GM18508 (cell line): ENCODE measurements around the gene DUSP16.
"Not testable (repeated sequence)": the region's sequence is repeated elsewhere in the genome, so short reads cannot be mapped to it uniquely, and the experiment has no call there.

ENCODE experiments used
- ATAC-seq: cut with Tn5 transposase; IDR thresholded peaks from one replicate; pipeline ENCODE4 v1.9.1; 2021; ENCODE audit warnings: moderate number of reproducible peaks; ENCODE audit not compliant: insufficient read depth, unreplicated experiment

Gene DUSP16

DNA sequence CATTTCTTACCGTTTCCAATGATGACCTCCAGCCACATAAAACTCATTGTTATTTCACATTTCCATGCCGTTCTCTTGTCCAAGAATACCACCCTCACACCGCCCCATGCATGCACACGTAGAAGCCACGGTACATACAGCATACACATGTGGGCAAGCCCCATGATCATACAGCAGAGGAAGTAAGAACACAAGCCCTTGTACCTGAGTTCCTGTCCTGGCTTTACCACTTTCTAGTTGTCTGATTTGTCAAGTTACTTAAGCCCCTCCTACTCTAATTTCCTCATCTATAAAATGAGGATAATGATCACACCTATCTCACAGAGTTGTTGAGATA, 59.9 kb downstream of the DUSP16 start:
- no peak for ATAC-seq

DNA sequence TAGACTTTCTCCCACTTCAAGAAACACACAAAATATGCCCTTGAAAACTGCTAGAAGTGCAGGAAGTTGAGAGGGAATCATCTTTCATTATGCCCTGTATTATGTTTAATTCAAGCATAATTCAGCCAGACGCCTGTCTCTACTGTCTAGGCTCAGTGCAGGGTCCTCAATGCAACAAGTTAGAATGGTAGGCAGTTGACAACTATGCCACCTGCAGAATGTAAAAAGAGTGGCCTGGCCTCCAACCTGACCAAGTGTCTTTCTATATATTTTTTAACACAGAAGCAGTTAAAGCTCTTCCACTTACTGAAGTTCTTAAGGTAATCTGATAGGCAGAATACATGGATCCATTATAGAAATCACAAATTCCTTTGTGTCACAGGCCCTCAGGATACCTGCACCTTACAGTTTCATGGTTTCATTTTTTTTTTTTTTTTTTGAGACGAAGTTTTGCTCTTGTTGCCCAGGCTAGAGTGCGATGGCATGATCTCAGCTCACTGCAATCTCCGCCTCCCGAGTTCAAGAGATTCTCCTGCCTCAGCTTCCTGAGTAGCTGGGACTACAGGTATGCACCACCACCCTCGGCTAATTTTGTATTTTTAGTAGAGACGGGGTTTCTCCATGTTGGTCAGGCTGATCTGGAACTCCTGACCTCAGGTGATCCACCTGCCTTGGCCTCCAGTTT, 60.4 kb downstream of the DUSP16 start:
- ATAC-seq, result not testable (repeated sequence)

GRCh38 chr12:12501121-12501520, 61.5 kb downstream of the DUSP16 start:
- ATAC-seq, result no peak

DNA sequence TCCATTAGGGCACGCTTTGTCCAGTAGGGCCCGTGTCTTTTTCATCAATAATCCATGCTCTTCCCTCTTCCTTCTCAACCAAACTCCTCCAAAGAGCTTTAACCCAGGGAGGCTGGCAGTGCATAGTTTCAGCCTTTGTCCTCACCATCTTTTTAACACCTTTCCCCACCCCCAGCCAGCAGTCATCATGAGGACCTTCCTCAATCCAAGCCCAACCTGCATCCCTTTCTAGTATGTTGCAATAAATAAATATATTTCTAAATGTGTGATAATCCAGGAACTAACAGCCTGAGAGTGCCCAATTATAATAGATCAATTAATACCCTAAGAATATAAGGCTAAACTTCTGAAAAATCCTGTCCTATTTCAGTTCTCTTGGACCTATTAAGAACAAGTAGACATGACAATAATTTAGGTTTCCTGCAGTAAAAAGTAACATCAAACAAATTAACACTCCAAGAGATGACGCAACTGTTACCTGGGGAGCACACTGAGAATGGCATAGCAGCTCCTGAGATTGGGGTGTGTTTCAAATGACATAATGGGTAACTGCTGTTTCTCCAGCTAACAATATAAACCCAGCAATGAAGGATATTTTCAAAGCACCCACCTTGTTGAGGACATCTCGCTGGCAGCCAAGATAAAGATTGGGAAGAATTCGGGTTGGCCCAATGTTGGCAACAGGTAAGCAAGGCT, 62.6 kb downstream of the DUSP16 start:
- ATAC-seq, result no peak

DNA sequence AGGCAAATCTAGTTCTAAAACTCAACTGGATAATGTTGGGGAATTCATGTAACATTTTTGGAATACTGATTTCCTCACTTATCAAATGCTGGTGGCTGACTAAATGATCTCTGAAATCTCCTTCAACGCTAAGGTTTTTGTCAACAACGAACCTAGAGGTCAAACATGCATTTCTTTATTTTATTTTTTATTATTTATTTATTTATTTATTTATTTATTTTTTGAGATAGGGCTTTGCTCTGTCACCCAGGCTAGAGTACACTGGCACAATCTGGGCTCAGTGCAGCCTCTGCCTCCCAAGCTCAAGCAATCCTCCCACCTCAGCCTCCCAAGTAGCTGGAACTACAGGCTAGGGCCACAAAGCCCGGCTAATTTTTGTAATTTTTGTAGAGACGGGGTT, 64.5 kb downstream of the DUSP16 start:
- ATAC-seq, result no peak

DNA sequence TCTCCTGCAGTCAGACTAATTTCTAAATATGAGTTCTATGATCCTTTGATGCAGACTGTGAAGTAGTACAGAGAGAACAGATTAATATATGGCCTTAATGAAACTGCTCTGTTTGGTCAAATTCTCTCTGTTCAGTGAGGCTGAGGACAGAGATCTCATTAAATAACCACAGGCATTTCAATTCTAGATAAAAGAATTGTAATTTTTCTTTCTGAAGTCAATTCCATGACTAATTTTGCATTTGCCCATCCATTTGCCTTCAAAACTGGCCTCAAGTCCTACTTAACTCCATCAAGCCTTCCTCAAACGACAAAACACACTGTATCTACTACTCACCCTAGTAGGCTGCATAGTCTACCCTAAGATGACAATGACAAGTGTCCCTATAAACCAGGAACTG, 67.1 kb downstream of the DUSP16 start:
- ATAC-seq, result no peak

- no peak for ATAC-seq
Observed at GRCh38 chr12:12492547-12492946, 70.1 kb downstream of the DUSP16 start.

- no peak for ATAC-seq
Observed at GRCh38 chr12:12491606-12492005, 71.1 kb downstream of the DUSP16 start.

DNA sequence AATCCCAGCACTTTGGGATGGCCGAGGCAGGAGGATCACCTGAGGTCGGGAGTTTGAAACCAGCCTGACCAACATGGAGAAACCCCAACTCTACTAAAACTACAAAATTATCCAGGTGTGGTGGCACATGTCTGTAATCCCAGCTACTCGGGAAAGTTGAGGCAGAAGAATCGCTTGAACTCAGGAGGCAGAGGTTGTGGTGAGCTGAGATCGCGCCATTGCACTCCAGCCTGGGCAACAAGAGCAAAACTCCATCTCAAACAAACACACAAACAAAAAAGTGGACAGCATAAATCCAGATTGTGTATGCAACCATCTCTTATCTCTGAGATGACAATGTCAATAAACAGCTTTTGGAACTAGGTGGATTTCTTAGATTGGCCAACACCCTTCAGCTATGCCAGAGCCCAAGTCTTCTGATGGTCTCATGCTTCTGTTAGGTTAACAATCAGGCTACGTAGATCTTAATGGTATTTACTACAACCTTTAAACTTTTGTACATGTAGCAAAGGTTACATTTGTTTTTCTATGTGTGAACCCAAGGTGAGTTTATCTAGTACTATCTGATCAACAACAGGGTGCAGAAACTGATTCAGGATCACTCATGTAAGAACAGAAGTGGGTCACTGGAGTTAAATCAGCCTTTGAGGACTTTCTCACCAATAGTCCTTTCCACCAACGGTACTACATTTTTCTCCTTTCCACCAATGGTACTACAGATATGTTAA, 73.7 kb downstream of the DUSP16 start:
- ATAC-seq, result no peak

GRCh38 chr12:12488296-12488695, 74.4 kb downstream of the DUSP16 start:
- no peak for ATAC-seq

DNA sequence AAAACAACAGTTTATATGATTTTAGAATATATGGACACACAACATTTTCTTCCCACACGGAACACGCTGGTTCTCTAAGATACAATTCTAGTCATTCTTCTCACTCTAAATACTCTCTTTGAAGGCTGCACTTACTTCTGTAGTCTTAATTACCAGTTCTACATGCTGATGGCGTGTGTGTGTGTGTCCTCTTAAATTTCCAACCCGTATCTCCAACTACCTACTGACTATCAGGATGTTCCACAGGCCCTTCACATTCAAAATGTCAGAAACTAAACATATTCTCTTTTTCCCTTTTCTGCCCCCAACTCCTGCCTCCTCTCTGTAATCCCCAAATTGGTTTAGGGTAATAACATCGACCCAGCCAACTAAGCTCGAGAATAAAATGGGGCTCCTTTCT, 75.2 kb downstream of the DUSP16 start:
- no peak for ATAC-seq

GRCh38 chr12:12486661-12487240, 75.9 kb downstream of the DUSP16 start:
- ATAC-seq, result peak; percentile 64

DNA sequence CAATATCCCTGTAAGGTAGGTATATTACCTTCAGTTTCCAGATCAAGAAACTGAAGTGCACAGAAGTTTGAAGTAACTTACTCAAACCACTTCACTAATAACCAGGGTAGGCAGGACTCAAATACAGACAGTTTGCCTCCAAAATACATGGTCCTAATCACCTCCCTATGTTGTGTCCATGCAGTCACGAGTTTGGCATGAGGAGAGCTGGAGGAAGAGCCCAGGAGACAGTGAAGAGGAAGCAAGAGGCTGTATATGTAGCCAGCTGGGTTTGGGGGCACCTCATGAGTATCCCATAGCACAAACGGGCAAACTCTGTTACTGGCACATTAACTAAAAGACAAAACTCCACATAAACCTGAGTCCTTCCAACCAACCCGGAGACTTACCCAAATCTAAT, 79.2 kb downstream of the DUSP16 start:
- ATAC-seq, result no peak

GRCh38 chr12:12482959-12483358, 79.7 kb downstream of the DUSP16 start:
- peak; percentile 53 for ATAC-seq

GRCh38 chr12:12482150-12482761, 80.4 kb downstream of the DUSP16 start:
- no peak for ATAC-seq

DNA sequence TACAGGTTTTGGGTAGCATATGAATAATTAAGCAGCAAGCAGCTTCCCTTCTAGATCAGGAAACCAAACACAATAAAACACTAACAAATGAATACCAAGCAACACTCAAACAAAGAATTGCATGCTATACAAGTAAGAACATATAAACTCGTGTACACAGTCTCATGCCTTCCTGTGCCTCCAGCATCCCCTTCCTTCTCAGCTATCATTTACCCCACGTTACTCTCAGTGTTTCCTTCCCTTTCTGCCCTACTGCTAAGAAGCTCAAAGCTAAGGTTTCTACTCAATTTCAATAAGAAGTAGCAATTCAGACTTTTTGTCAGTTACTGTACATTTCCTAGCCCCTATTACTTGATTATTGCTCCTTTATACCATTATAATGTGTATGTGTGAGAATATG, 81.0 kb downstream of the DUSP16 start:
- ATAC-seq, result no peak

- no peak for ATAC-seq
Observed at GRCh38 chr12:12480074-12480473, 82.6 kb downstream of the DUSP16 start.

- ATAC-seq, result no peak
Observed at GRCh38 chr12:12477532-12477890, 85.2 kb downstream of the DUSP16 start.

DNA sequence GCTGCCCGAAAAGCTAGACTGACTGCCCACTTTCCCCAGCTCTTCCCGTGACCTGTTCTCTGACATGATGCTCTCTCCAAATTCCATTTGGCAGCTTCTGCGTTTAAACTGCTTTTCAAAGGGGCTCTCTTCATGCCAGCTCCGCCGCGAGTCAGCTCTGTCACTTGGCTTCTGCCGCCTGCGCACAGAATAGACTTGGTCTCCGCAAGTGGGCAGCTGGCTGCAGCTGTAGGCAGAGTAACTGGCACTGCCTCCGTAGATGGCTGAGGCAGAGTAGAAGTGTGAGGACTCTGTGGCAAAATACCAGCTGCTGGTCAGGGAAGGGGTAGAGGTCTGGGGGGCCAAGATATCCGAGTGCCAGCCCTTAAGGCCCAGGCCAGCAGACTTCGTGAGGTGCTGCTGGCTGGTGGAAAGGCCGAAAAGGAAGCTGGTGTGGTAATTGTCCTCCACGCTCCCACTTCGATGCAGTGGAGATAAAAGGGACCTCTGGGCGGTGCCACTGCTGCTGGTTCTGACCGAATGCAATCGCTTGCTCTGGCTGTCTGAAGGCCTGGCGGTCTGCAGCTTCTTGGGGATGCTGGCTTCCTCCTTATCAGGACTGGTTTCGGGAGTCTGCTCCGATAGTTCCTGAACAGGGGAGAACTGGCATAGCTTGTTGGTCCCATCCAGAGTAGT, 85.7 kb downstream of the DUSP16 start:
- no peak for ATAC-seq
